ENCODE data around the gene TBX2.
A peak's percentile ranks its signal among the peaks of the same experiment; 100 is the strongest.

Gene TBX2

DNA sequence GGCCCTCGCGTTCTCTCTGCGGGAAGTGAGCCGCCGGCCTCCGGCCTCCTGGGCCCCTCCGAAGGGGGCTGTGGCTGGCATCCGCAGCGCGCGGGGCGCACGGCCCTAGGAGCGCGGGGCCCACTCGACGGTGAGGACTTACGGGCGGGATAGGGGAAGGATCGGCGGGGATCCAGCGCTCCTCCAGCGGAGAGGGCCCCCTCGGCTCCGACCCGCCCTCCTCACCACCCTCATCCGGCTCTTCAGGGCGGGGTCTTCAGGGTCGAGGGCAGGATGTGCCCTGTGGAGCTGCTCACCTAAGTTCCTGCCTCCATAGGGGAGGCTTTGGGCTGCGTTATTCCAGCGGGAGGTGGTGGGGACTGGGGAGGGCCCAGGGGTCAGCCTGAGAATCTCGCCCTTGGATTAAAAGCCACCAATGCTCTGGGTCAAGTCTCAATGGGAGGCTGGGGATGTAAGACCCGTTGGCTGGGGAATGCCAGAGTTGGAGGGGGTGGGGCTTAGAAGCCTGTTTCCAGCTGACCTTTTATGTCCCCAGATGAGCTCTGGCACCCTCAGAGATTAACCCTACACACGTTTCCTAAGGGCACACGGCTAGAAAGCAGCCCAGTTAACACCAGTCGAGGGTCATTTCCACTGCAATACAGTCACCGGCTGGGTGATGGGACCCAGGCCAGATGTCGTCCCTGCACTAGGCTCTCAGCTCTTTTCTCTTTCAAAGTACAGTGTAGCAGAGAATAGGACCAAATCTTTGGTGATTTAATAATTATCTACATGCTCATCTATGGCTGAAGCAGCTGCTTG, 13.4 kb downstream of the TBX2 start:
- DNase-seq (ENCODE audit: low read depth in 3 of 3, low spot score in 1 of 3) = no peak

DNA sequence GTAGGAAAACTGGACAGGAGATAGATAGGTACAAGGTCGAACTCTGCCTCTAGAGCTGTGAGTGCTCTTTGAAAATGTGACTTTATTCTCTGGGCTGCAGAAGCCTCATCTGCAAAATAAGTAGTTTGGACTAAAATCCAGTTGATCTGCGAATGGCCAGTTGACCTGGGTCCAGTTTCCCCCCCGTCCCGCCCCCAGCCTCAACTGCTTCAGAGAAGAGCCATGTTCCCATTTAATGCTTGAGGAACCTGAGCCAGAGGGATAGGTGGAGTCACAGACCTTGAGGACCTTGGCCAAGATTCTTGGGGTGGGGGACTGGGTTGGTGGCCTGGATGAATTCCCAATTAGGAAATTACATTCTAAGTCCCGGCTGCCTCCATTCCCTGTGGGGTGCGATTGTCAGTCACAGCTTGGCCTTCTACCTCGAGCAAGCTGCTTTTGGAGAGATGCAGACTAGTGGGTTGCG, 14.1 kb downstream of the TBX2 start:
- no peak for DNase-seq (ENCODE audit: low read depth in 3 of 3, low spot score in 1 of 3)

DNA sequence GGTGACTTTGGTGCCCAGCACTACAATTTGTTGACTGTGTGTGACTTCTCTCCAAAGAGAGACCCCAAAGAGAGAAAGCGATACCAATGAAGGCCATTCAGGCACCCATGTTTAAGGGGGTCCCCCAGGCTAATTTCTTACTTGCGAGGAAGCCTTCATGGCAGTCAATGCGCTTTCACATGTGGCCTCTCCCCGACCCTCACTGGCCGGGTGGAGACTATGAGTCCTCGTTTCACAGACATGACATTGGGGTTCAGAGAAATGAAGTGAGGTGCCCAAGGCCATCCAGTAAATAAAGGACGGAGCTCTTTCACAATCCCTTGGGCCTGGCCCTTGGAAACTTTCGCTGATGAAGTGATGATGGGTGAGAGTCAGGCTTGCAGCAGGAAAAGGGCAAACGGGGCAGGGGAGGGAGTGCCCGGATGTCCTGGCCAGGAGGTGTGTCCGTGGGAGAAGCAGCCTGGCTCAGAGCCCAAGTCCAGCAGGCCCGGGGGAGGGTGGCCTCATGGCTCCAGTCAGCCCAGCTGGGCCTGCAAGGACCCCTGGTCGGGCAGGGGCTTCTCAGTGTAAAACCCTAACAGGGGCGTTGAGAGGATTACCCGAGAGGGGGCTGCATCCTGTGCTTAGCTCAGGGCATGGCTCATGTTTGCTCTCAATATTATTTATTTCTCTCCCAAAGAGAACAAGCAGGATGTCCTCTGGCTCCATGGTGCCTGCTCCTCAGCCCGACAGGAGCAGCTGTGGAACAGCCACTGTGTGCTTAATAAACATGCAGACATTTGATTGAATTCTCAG, 14.7 kb downstream of the TBX2 start:
- no peak for DNase-seq (ENCODE audit: low read depth in 3 of 3, low spot score in 1 of 3)

DNA sequence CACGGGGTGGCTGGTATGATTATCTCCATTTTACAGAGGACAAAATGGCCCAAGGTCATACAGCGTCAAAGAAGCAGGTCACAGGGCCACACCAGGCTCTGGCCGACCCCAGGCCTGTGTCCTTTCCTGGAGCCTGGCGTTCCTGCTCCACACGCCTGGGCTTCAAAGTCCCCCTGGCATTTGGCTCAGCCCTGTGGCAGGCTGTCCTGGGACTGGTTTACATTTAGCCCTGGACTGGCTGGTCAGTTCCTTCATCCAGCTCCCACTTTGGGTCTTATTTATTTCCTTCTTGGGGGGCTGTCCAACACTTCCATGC, 15.3 kb downstream of the TBX2 start:
- DNase-seq (ENCODE audit: low read depth in 3 of 3, low spot score in 1 of 3) = no peak

DNA sequence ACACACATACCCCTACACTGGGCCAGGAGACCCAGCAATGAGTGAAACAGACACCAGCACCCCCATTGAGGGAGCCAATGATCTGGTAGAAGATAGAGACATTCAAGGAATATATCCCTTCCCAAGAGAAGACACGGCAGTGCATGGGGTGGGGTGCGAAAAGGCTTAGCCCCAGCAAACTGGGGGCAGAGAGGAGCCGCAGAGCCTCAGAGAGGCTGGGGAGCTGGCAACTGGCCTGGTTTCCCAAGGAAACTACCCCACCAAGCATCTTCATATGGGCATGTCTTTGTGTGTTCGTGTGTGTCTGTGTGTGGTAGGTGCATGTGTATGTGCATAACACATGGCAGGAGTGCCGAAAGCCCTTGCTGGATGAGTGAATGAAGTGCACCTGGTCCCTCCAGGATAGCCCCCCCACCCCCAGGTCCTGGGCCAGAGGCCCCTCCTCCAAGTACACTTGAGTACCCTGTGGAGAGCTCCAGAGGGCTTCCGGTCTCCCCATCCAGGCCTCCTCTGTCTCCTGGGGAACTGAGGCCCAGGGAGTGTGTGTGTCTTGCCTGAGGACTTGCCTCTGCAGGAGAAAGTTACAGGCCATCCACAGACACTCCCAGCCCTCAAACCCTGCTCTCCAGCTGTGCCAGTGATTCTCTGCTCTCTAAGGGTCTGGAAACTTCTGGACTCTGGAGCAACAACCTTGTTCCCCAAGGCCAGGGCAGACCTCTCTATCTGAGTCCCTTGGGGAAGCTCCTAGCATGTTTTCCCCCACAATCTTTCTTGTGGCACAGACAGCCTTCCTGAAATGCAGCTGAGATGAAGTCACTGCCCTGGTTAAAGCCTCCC, 15.9 kb downstream of the TBX2 start:
- no peak for DNase-seq (ENCODE audit: low read depth in 3 of 3, low spot score in 1 of 3)

DNA sequence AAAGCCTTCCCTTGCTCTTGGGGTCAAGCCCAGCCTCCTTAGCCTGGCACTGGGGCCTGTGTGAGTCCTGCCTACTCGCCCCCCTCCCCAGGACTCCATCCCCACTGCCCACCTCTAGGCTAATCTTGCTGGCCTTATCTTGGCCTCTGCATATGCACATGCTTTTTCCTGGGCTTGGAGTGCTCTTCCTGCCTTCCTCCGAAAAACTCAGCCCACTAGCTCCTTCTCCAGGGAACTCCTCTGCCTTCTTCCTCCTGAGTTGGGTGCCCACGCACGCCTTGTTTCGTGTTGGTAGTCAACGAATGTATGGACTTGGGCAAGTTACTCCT, 16.5 kb downstream of the TBX2 start:
- no peak for DNase-seq (ENCODE audit: low read depth in 3 of 3, low spot score in 1 of 3)

DNA sequence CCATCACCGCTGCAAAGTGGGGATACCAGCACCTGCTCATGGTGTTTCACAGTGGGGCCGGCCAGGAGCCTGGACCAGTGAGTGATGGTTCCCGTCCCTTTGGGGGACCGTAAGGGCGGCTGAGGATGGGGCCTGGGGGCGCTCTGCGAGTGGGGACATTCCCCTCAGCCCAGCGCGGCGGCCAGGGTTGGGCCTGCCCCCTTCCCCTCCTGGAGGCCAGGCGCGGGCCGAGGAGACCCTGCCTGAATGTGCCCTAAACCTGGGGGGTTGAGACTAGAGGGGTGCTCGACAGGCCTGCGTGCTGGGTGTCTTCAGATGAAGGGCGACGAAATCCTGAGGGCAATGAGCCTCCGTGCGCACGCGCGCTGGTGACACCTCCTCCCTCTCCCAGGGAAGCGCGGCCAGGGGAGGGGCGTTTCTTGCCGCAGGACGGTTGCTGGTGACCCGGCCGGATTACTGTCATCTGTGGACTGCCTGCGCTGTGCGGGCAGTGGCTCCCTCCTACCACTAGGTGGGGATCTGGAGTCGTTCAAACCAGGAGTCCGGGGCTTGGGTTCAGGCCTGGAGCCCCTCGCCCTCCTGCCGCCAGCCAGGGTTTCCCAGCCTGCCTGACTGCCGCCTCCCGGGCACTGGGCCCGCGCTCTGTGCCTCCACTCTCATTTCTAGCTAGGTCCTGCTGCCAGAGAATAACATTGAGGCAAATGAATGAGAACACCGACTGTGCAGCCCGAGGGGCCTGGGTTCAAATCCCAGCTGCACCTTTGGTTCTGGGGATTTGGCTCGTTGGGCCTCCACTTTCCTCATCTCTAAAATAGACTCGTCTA, 17.1 kb downstream of the TBX2 start:
- DNase-seq (ENCODE audit: low read depth in 3 of 3, low spot score in 1 of 3) = peak in 1 of 3 donors; percentile 32

DNA sequence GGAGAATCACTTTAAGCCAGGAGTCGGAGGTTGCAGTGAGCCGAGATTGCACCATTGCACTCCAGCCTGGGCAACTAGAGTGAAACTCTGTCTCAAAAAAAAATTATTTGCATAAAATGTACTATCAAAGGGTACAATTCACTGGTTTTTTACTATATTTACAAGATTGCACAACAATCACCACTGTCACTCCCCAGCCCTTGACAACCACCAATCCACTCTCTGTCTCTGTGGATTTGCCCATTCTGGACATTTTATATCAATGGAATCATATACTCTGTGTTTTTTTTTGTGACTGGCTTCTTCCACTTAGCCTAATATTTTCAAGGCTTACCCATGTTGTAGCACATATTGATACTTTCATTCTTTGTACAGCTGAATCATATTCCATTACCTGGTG, 18.8 kb downstream of the TBX2 start:
- DNase-seq (ENCODE audit: low read depth in 3 of 3, low spot score in 1 of 3) = no peak

DNA sequence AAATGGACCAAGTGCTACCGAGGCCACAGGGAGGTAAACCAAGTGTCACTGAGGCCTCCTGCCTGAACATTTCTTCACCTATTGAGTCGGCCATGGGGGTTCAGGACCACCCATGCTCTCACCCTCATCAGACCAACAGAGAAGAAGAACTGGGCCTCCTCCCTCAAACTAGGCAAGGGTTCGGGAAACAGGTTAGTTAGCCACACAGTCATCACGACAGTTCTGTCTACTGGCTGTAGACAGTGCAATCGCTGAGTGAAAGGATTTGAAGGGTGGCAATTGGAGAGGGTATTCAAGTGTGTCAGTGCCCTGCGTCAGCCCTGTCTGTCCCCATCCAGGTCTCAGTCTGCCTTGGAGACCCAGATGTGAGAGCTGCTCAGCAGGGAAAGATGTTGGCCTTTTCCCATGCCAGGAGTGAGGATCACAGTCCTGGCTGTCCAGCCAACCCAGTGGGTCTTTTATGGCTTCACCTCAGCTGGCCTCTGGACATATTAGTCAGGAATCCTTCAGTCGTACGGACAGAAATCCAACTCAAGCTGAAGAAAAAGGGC, 19.9 kb downstream of the TBX2 start:
- no peak for DNase-seq (ENCODE audit: low read depth in 3 of 3, low spot score in 1 of 3)

DNA sequence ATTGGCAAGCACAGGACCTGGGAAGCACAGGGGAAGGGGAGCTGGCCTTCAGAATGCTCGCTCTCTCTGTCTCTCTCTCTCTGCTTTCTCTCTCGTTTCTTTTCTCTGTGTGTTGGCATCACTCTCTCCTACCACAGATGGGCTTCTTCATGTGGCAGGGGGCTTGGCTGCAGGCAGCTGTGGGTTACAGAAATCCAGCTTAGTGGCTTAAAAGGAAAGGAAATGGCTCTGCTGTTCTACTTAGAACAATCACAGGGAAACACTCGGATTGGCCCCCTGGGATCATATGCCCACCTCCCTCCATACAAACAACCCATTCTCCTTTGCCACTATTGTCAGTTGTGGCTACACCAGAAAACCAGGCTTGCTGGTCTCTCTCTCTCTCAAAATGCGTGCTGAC, 20.4 kb downstream of the TBX2 start:
- no peak for DNase-seq (ENCODE audit: low read depth in 3 of 3, low spot score in 1 of 3)

DNA sequence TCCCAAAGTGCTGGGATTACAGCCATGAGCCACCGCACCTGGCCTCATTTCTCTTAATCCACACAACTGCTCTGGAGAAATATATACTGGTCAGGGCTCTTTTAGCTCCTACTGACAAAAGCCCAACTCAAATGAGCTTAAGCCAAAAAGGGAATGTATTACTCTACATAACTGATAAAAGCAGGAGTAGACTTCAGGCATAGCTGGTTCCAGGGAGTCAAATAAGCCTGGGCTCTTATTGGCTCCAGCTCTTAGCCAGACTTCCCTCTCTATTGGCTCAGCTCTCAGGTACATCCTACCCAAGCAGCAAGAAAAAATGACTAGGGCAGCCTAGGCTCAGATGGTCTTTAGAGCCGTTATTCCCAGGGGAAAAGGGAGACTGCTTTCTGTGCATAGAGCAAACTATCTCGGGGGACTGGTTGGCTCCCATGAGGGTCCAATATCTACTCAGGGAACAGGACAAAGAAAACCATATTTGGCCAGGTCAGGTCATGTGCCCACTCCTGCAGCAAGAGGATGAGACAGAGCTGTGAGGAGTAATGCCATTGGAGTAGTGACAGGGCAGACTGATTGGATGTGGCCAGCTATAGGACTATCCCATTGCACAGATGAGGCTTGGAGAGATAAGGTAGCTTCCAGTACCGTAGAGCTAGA, 21.2 kb downstream of the TBX2 start:
- DNase-seq (ENCODE audit: low read depth in 3 of 3, low spot score in 1 of 3) = no peak

DNA sequence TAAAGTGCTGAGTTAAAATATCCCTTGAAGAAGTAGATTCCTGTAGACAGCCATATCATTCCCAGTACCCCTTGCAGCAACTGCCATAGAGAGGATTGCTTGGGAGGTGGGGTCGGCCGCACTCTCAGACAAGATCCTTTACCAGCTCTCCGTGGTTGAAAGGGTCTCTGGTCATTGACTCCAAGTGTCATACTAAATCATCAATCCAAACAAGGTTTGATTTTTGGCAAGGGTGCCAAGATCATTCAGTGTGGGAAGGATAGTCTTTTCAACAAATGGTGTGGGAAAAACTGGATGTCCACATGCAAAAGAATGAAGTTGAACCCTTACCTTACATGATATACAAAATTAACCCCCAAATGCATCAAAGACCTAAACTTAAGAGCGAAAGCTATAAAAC, 21.8 kb downstream of the TBX2 start:
- no peak for DNase-seq (ENCODE audit: low read depth in 3 of 3, low spot score in 1 of 3)

DNA sequence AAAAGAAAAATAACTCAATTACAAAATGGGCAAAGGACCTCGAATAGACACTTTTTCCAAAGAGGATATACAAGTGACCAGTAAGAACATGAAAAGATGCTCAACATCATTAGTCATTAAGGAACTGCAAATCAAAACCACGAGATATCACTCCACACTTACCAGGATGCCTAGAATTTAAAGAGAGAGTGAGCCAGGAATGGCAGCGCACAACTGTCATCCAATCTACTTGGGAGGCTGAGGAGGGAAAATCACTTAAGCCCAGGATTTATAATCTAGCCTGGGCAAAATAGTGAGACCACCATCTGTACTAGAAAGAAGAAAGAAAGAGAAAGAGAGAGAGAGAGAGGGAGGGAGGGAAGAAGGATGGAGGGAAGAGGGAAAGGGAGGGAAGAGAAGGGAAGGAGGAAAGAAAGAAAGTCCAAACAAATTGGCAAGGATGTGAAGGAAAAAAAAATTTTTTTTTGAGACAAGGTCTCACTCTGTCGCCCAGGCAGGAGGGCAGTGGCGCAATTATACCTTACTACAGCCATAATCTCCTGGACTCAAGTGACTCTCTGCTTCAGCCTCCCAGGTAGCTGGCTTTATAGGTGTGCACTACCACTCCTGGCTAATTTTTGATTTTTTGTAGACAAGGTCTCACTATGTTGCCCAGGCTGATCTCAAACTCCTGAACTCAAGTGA, 22.6 kb downstream of the TBX2 start:
- no peak for DNase-seq (ENCODE audit: low read depth in 3 of 3, low spot score in 1 of 3)

DNA sequence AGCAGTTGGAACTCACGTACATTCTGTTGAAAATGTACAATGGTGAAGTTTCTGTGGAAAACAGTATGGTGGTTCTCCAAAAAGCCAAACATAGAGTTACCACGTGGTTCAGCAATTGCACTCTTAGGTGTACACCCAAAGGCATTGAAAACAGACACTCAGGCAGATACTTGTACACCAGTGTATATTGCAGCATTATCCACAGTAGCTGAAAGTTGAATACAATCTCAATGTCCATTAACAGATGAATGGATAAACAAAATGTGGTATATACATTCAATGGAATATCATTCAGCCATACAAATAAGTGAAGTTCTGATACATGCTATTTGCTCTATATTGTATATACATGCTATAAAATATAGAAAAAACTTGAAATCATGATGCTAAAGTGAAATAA, 23.2 kb downstream of the TBX2 start:
- no peak for DNase-seq (ENCODE audit: low read depth in 3 of 3, low spot score in 1 of 3)

DNA sequence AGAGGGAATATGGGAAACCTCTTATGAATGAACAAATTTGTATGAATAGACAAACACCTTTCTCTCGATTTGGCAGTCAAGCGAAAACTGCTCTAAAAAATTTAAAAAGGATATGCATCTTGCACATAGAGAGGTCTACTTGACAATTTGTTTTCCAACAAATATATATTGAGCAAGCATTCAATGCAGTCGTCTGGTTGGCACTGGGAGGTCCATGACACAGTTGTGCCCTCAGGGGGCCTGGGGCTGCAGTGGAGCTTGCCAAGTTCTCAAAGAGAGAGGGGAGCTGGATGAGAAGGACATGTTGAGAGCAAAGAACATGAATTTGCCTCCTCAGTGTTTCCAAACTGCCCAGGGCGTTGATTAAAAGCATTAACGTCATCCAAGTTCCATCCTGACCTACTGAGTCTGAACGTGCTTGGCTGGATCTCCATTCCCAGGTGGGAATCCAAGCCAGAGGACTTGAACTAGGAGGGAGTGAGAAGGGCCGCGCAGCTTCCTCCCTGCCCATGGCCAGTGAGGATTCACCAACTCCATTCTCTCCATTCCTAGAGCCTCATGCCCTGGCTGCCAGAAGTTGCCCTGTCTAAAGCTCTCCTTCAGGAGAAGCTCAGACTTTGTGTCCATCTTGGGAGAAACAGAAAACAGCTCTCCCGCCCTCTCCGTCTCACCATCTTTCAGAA, 24.5 kb downstream of the TBX2 start:
- DNase-seq (ENCODE audit: low read depth in 3 of 3, low spot score in 1 of 3) = no peak

DNA sequence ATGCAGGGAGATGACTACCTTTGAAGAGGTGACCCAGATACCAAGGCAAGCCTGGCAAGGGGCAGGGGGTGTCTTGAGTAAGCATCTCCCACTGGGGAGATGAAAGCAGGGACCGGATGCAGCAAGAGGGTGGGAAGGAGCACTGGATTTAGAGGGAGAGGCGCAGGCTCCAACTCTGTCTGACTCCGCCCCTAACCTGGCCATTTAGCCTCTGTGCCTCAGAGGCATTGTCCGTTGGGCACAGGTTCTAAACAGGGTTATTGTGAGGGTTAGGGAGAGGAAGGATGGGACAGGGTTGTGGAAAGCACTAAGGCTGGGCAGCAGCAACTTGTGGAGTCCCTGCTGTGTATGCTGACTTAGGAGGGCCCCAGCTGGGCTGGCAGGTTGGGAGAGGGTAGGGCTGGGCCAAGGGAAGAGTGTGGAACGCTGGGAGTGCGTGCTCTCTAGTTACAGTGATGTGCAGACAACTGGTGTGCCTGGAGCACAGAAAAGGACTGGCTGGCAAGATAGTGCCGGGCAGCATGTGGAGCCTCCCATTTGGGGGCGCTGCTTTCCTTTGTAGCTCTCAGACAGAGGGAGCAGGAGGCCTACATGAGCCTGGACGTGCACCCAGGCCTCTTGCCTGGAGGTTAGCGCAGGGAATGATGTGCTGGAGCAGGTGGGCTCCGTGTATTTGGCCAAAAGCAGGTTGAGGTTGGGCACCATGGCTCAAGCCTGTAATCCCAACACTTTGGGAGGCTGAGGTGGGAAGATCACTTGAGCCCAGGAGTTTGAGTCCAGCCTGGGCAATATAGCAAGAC, 26.2 kb downstream of the TBX2 start:
- DNase-seq (ENCODE audit: low read depth in 3 of 3, low spot score in 1 of 3) = no peak

DNA sequence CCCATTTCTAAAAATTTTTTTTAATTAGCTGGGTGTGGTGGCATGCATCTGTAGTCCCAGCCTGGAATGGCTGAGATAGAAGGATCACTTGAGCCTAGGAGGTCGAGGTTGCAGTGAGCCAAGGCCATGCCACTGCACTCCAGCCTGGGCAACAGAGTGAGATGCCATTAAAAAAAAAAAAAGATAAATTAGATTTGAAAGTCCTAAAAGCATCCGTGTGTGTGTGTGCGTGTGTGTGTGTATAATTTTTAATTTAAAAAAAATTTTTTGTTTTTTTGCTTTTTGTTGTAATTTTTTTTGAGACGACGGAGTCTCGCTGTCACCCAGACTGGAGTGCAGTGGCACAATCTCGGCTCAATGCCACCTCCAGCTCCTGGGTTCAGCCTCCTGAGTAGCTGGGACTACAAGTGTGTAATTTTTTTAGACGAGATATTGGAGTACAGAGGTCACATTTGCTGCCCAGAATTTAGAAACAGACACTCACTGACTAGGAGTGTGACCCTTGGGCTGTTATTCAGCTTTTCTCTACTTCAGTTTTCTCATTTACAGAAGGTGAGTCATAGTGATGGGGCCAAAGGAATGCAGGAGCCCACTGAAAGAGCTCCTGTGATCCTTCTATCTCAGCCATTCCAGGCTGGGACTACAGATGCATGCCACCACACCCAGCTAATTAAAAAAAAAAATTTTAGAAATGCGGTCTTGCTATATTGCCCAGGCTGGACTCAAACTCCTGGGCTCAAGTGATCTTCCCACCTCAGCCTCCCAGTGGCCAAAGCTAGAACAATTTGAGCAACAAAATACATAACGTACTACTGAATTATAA, 27.1 kb downstream of the TBX2 start:
- DNase-seq (ENCODE audit: low read depth in 3 of 3, low spot score in 1 of 3) = no peak

Data from stimulated activated CD4-positive, alpha-beta T cell treated with anti-CD3 and anti-CD28 coated beads, TNF-alpha, amount 100 ng/mL, for 1 hour (primary cell).